ENCODE results near the gene KBTBD7. TPM values are rescaled to one million over a fixed set of nuclear protein-coding genes. Genes with fewer than 3 reads are reported as not detected.

The KBTBD7 gene
- total RNA-seq, 1 experiment from 2014 or later: 5.2 TPM

- Histone ChIP-seq H3K27ac (ENCODE audit: low read length) (no peak overlapping the region), H4K20me1 (ENCODE audit: insufficient read depth, low read depth, low read length) (no peaks in the 10 kb centered on the region), H3K27me3 (ENCODE audit: low read length) (no peaks in the 10 kb centered on the region), H3K9me2 (replicated peaks; ENCODE audit: insufficient read depth, low read length) (no peaks in the 10 kb centered on the region), H3K4me2 (ENCODE audit: low read depth, low read length, poor library complexity, severe bottlenecking) (no peak overlapping the region), H3K4me3 (ENCODE audit: low read length) (no peak overlapping the region), H3K4me1 (ENCODE audit: low read length) (peaks cover 11% of the 10 kb centered on the region), H3K9me3 (ENCODE audit: low read length) (no peaks in the 10 kb centered on the region), H3K79me2 (ENCODE audit: low read length) (no peaks in the 10 kb centered on the region), H3K9ac (ENCODE audit: low read length) (no peak overlapping the region), H3K36me3 (ENCODE audit: insufficient read depth, low read length) (no peaks in the 10 kb centered on the region; the same call in 1 of the 2 replicates), H2AFZ (ENCODE audit: low read length) (no peak overlapping the region)
- no peak for DNase-seq
Measured at GRCh38 chr13:41224113-41225110, 30.0 kb upstream of the KBTBD7 start.

- no peak overlapping the region for H3K27ac ChIP-seq (ENCODE audit: low read length)
- no peak overlapping the region for H2AFZ ChIP-seq (ENCODE audit: low read length)
- no peaks in the 10 kb centered on the region for H4K20me1 ChIP-seq (ENCODE audit: insufficient read depth, low read depth, low read length)
- H3K9me3 ChIP-seq (ENCODE audit: low read length): no peaks in the 10 kb centered on the region
- no peak overlapping the region for H3K4me2 ChIP-seq (ENCODE audit: low read depth, low read length, poor library complexity, severe bottlenecking)
- no peaks in the 10 kb centered on the region; the same call in 1 of the 2 replicates for H3K36me3 ChIP-seq (ENCODE audit: insufficient read depth, low read length)
- no peaks in the 10 kb centered on the region for H3K9me2 ChIP-seq (replicated peaks; ENCODE audit: insufficient read depth, low read length)
- no peaks in the 10 kb centered on the region for H3K79me2 ChIP-seq (ENCODE audit: low read length)
- H3K27me3 ChIP-seq (ENCODE audit: low read length): no peaks in the 10 kb centered on the region
- peak; percentile 83 for DNase-seq
- H3K9ac ChIP-seq (ENCODE audit: low read length): no peak overlapping the region
- H3K4me1 ChIP-seq (ENCODE audit: low read length): peaks cover 11% of the 10 kb centered on the region
- no peak overlapping the region for H3K4me3 ChIP-seq (ENCODE audit: low read length)
Measured at GRCh38 chr13:41222259-41222852, 28.0 kb upstream of the KBTBD7 start.

GRCh38 chr13:41220401-41220800, 26.0 kb upstream of the KBTBD7 start:
- H3K79me2 ChIP-seq (ENCODE audit: low read length): no peaks in the 10 kb centered on the region
- H3K4me3 ChIP-seq (ENCODE audit: low read length): no peak overlapping the region
- no peak overlapping the region for H2AFZ ChIP-seq (ENCODE audit: low read length)
- no peaks in the 10 kb centered on the region for H3K9me2 ChIP-seq (replicated peaks; ENCODE audit: insufficient read depth, low read length)
- H4K20me1 ChIP-seq (ENCODE audit: insufficient read depth, low read depth, low read length): no peaks in the 10 kb centered on the region
- no peaks in the 10 kb centered on the region; the same call in 1 of the 2 replicates for H3K36me3 ChIP-seq (ENCODE audit: insufficient read depth, low read length)
- H3K27ac ChIP-seq (ENCODE audit: low read length): no peak overlapping the region
- H3K27me3 ChIP-seq (ENCODE audit: low read length): no peaks in the 10 kb centered on the region
- no peak for DNase-seq
- no peak overlapping the region for H3K9ac ChIP-seq (ENCODE audit: low read length)
- H3K4me1 ChIP-seq (ENCODE audit: low read length): peaks cover 11% of the 10 kb centered on the region
- H3K9me3 ChIP-seq (ENCODE audit: low read length): no peaks in the 10 kb centered on the region
- H3K4me2 ChIP-seq (ENCODE audit: low read depth, low read length, poor library complexity, severe bottlenecking): no peak overlapping the region

- Histone ChIP-seq H3K9me2 (replicated peaks; ENCODE audit: insufficient read depth, low read length) (no peaks in the 10 kb centered on the region), H3K4me3 (ENCODE audit: low read length) (no peak overlapping the region), H3K4me2 (ENCODE audit: low read depth, low read length, poor library complexity, severe bottlenecking) (no peak overlapping the region), H2AFZ (ENCODE audit: low read length) (no peak overlapping the region), H3K4me1 (ENCODE audit: low read length) (no peaks in the 10 kb centered on the region), H3K9me3 (ENCODE audit: low read length) (0 out of 2 replicates have a peak, but pooled peaks cover 2% of the 10 kb centered on the region), H3K27ac (ENCODE audit: low read length) (no peak overlapping the region), H4K20me1 (ENCODE audit: insufficient read depth, low read depth, low read length) (no peaks in the 10 kb centered on the region), H3K36me3 (ENCODE audit: insufficient read depth, low read length) (no peaks in the 10 kb centered on the region), H3K79me2 (ENCODE audit: low read length) (no peaks in the 10 kb centered on the region), H3K27me3 (ENCODE audit: low read length) (no peaks in the 10 kb centered on the region), H3K9ac (ENCODE audit: low read length) (no peak overlapping the region)
- no peak for DNase-seq
Measured at GRCh38 chr13:41216160-41216559, 21.8 kb upstream of the KBTBD7 start.

- H4K20me1 ChIP-seq (ENCODE audit: insufficient read depth, low read depth, low read length): no peaks in the 10 kb centered on the region
- H3K4me1 ChIP-seq (ENCODE audit: low read length): no peaks in the 10 kb centered on the region
- no peak overlapping the region for H3K4me2 ChIP-seq (ENCODE audit: low read depth, low read length, poor library complexity, severe bottlenecking)
- no peaks in the 10 kb centered on the region for H3K79me2 ChIP-seq (ENCODE audit: low read length)
- H3K36me3 ChIP-seq (ENCODE audit: insufficient read depth, low read length): no peaks in the 10 kb centered on the region
- no peak overlapping the region for H2AFZ ChIP-seq (ENCODE audit: low read length)
- no peak for DNase-seq
- 0 out of 2 replicates have a peak, but pooled peaks cover 3% of the 10 kb centered on the region for H3K9me3 ChIP-seq (ENCODE audit: low read length)
- H3K27ac ChIP-seq (ENCODE audit: low read length): no peak overlapping the region
- no peaks in the 10 kb centered on the region for H3K27me3 ChIP-seq (ENCODE audit: low read length)
- no peak overlapping the region for H3K4me3 ChIP-seq (ENCODE audit: low read length)
- no peak overlapping the region for H3K9ac ChIP-seq (ENCODE audit: low read length)
- no peaks in the 10 kb centered on the region for H3K9me2 ChIP-seq (replicated peaks; ENCODE audit: insufficient read depth, low read length)
Measured at GRCh38 chr13:41213919-41214318, 19.6 kb upstream of the KBTBD7 start.

- Histone ChIP-seq H3K9ac (ENCODE audit: low read length) (no peak overlapping the region), H3K4me3 (ENCODE audit: low read length) (no peak overlapping the region), H3K36me3 (ENCODE audit: insufficient read depth, low read length) (no peaks in the 10 kb centered on the region), H2AFZ (ENCODE audit: low read length) (no peak overlapping the region), H3K4me2 (ENCODE audit: low read depth, low read length, poor library complexity, severe bottlenecking) (no peak overlapping the region), H4K20me1 (ENCODE audit: insufficient read depth, low read depth, low read length) (no peaks in the 10 kb centered on the region), H3K27me3 (ENCODE audit: low read length) (no peaks in the 10 kb centered on the region), H3K27ac (ENCODE audit: low read length) (no peak overlapping the region), H3K4me1 (ENCODE audit: low read length) (no peaks in the 10 kb centered on the region), H3K79me2 (ENCODE audit: low read length) (no peaks in the 10 kb centered on the region), H3K9me2 (replicated peaks; ENCODE audit: insufficient read depth, low read length) (no peaks in the 10 kb centered on the region), H3K9me3 (ENCODE audit: low read length) (0 out of 2 replicates have a peak, but pooled peaks cover 3% of the 10 kb centered on the region)
- DNase-seq: no peak
Measured at GRCh38 chr13:41213316-41213715, 18.9 kb upstream of the KBTBD7 start.

GRCh38 chr13:41212881-41213280, 18.5 kb upstream of the KBTBD7 start:
- Histone ChIP-seq H4K20me1 (ENCODE audit: insufficient read depth, low read depth, low read length) (no peaks in the 10 kb centered on the region), H3K4me1 (ENCODE audit: low read length) (no peaks in the 10 kb centered on the region), H3K27me3 (ENCODE audit: low read length) (no peaks in the 10 kb centered on the region), H3K36me3 (ENCODE audit: insufficient read depth, low read length) (no peaks in the 10 kb centered on the region), H3K9me3 (ENCODE audit: low read length) (0 out of 2 replicates have a peak, but pooled peaks cover 3% of the 10 kb centered on the region), H3K4me3 (ENCODE audit: low read length) (no peak overlapping the region), H2AFZ (ENCODE audit: low read length) (no peak overlapping the region), H3K27ac (ENCODE audit: low read length) (no peak overlapping the region), H3K4me2 (ENCODE audit: low read depth, low read length, poor library complexity, severe bottlenecking) (no peak overlapping the region), H3K9ac (ENCODE audit: low read length) (no peak overlapping the region), H3K9me2 (replicated peaks; ENCODE audit: insufficient read depth, low read length) (no peaks in the 10 kb centered on the region), H3K79me2 (ENCODE audit: low read length) (no peaks in the 10 kb centered on the region)
- DNase-seq: no peak

- H3K36me3 ChIP-seq (ENCODE audit: insufficient read depth, low read length): no peaks in the 10 kb centered on the region
- H3K9me2 ChIP-seq (replicated peaks; ENCODE audit: insufficient read depth, low read length): no peaks in the 10 kb centered on the region
- no peak overlapping the region for H3K4me3 ChIP-seq (ENCODE audit: low read length)
- H3K4me1 ChIP-seq (ENCODE audit: low read length): no peaks in the 10 kb centered on the region
- H4K20me1 ChIP-seq (ENCODE audit: insufficient read depth, low read depth, low read length): no peaks in the 10 kb centered on the region
- DNase-seq: no peak
- no peak overlapping the region for H3K27ac ChIP-seq (ENCODE audit: low read length)
- no peaks in the 10 kb centered on the region for H3K27me3 ChIP-seq (ENCODE audit: low read length)
- no peaks in the 10 kb centered on the region for H3K79me2 ChIP-seq (ENCODE audit: low read length)
- H3K4me2 ChIP-seq (ENCODE audit: low read depth, low read length, poor library complexity, severe bottlenecking): no peak overlapping the region
- H3K9me3 ChIP-seq (ENCODE audit: low read length): 0 out of 2 replicates have a peak, but pooled peaks cover 3% of the 10 kb centered on the region
- H2AFZ ChIP-seq (ENCODE audit: low read length): no peak overlapping the region
- H3K9ac ChIP-seq (ENCODE audit: low read length): no peak overlapping the region
Measured at GRCh38 chr13:41211062-41211461, 16.7 kb upstream of the KBTBD7 start.
